GM19328 (cell line): ENCODE results near the gene SREBF2.

Experiments used
- ATAC-seq: cut with Tn5 transposase; IDR thresholded peaks from one replicate; pipeline ENCODE4 v1.9.1; 2021; ENCODE audit warnings: mild to moderate bottlenecking, moderate library complexity; ENCODE audit not compliant: unreplicated experiment

The SREBF2 gene

GRCh38 chr22:41875531-41876270 lies 42.8 kb downstream of the SREBF2 start:
- no peak for ATAC-seq

- ATAC-seq, result no peak
Measured at GRCh38 chr22:41876275-41876674, 43.4 kb downstream of the SREBF2 start.

- ATAC-seq, result no peak
Measured at GRCh38 chr22:41876675-41877074, 43.8 kb downstream of the SREBF2 start.

DNA sequence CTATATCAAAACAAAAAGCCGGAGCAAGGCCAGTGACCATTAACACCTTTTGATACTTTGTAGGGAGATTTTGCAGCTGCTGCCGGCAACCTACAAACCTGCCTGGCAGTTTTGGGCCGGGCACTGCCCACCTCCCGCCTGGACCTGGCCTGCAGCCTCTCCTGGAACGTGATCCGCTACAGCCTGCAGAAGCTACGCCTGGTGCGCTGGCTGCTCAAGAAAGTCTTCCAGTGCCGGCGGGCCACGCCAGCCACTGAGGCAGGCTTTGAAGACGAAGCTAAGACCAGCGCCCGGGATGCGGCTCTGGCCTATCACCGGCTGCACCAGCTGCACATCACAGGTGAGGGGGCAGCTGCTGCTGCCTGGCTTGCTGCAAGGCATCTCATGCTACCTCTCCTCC lies 47.7 kb downstream of the SREBF2 start:
- no peak for ATAC-seq

DNA sequence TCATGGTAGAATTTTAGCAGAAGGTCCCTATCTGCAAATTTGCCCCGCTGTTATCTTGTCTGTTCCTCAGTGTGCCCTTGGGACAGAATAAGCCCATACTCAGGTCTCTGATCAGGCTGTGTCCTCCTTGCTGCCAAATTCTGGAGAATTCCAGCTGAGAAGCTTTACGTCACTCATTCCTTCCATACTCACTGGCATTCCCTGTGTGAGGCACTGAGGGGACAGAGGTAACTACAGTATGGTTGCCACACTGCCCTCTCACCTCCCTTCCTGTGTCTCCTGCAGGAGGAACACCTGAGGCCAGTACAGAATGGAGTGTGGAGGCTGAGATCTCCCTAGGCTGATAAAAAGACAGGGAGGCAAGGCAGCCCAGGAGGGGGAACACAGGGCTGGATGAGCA lies 50.5 kb downstream of the SREBF2 start:
- no peak for ATAC-seq

- ATAC-seq, result no peak
Measured at GRCh38 chr22:41885116-41885515, 52.2 kb downstream of the SREBF2 start.

GRCh38 chr22:41885516-41885915 lies 52.6 kb downstream of the SREBF2 start:
- ATAC-seq, result no peak

DNA sequence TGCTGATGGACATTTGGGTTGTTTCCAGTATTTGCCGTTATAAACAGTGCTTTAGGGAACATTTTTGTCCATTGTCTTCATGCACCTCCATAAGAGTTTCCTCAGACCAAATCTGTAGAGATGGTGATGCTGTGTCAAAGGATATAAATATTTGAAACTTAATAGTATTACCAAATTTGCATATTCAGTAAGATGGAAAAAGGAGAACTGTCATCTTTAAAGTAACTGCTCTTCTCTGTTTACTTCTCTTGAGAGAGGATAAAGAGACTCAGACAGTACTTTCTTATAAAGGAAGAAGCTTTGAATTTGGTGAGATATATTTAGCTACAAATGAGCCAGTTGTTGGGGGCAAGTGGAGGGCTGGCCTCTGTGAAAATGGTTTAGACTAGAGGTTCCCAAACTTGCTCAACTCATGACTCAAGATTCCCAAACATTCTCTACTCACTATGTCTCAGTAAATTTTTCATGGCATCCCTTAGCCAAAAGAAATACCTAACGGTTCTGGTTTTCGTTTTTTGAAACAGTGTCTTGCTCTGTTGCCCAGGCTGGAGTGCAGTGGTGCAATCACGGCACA lies 55.8 kb downstream of the SREBF2 start:
- ATAC-seq, result no peak

GRCh38 chr22:41891407-41891806 lies 58.5 kb downstream of the SREBF2 start:
- ATAC-seq, result no peak

- no peak for ATAC-seq
Measured at GRCh38 chr22:41892721-41893120, 59.8 kb downstream of the SREBF2 start.

DNA sequence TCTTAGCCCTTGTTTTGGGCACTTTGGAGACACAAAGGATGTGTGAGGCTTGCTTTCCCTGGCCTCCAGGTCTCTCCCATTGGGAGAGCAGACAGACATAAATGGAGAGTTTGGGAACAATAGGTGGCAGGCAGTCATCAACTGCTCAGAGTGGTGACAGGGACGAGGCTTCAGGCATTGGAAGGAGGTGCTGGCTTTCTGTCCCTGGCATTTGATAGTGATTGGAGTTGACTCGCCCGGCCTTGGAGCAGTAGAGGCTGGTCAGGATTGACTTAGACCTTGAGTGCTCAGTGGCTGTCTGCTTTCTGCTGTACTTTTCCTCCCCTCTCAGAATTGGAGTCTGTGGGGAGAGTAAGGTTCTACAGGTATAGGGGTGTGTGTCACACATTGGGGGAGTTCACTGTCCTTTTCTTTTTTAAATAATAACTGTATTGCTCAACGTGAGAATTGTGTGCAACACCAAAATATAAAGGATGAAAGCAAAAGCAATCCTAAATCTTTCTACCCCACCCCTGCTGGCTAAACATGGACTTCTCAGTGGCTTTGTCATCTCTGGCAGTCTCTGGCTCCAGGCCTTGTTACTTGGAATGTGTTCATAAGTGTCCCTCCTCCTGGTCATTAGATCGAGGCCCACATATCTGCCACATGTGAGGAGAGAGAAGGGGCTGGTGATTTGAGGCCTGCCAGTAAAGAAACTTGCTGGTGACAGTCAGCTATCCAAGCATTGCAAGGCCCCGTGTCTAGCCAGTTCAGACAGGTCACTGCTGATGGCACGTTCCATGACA lies 60.9 kb downstream of the SREBF2 start:
- ATAC-seq, result no peak

- no peak for ATAC-seq
Measured at GRCh38 chr22:41898645-41899044, 65.7 kb downstream of the SREBF2 start.

DNA sequence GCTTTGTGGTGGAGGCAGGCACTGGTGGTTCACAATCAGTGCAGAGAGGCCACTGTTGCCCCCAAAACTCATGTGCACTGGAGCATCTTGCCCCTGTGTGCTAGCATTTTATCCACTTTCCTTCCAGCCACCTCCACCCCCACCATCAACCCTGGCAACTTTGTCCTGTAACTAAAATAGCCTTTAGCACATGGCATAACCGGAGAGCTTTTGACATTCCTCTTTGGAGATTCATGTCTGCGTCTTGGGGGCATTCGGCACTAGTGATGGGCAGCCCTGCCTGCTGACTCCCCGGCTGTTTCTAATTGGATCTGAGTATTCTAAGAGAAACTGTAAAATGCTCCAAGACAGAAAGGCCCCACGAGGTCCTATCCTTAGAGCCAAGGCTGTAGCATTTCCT lies 66.2 kb downstream of the SREBF2 start:
- no peak for ATAC-seq

GRCh38 chr22:41899992-41900651 lies 67.2 kb downstream of the SREBF2 start:
- ATAC-seq, result no peak

GRCh38 chr22:41900652-41901312 lies 67.9 kb downstream of the SREBF2 start:
- ATAC-seq, result no peak

DNA sequence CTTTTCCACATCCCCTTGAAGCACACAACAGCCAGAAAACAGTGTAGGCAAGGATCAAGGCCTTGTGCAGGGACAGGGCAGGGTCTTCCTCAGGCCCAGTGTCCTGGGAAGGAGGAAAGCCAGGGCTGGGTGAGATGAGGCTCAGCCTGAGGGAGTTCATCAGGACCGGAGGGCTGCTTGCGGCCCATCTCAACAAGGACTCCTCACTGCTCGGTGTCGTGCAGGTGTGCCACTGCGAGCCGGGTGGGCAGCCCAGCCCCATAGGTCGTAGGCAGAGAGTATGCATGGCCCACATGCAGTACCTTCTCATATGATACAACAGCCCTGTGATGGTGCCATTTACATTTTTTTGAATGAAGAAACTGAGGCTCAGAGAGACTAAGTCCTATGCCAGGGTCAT lies 69.1 kb downstream of the SREBF2 start:
- ATAC-seq, result no peak

DNA sequence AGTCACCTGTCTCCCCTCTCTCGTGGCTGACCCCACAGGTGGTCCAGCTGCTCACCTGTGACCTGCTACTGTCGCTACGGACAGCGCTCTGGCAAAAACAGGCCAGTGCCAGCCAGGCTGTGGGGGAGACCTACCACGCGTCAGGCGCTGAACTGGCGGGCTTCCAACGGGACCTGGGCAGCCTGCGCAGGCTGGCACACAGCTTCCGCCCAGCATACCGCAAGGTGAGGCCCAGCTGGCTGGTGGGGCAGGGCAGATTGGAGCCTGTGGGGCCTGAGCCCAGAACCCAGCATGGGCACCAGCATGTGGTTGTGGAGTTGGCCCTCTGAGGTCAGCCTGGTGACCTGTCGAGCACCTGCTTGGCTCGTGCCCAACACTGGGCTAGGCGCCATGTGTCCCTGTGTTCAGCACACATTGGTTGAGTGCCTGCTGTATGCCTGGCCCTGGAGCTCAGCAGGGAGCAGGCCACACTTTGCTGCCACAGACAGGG lies 70.1 kb downstream of the SREBF2 start:
- ATAC-seq, result no peak

- no peak for ATAC-seq
Measured at GRCh38 chr22:41904450-41905410, 71.8 kb downstream of the SREBF2 start.

- ATAC-seq, result no peak
Measured at GRCh38 chr22:41905411-41906202, 72.7 kb downstream of the SREBF2 start.
